Measurements from ENCODE around the gene KRT81.
A peak's percentile ranks its signal among the peaks of the same experiment; 100 is the strongest.
"Not testable (repeated sequence)": the region's sequence is repeated elsewhere in the genome, so short reads cannot be mapped to it uniquely, and the experiment has no call there.

The KRT81 gene

GRCh38 chr12:52317468-52318052 is 26.2 kb upstream of the KRT81 start:
- DNase-seq (ENCODE audit: low read depth): no peak

DNA sequence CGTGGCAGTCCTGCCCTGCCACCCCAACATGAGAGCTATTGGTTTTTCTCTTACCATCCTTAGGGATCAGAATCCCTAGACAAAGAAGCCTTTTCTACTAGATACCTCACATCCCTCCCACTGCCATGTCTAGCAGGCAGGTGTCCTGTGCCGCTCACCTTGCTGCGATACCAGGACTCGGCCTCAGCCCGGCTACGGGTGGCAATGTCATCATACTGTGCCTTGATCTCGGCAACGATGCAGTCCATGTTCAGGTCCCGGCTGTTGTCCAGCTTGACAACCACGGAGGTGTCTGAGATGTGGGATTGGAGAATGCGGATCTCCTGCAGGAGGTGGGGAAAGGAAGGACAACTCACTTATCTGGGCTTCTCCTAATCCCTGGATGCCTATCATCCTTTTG is 25.4 kb upstream of the KRT81 start:
- no peak for DNase-seq (ENCODE audit: low read depth)

DNA sequence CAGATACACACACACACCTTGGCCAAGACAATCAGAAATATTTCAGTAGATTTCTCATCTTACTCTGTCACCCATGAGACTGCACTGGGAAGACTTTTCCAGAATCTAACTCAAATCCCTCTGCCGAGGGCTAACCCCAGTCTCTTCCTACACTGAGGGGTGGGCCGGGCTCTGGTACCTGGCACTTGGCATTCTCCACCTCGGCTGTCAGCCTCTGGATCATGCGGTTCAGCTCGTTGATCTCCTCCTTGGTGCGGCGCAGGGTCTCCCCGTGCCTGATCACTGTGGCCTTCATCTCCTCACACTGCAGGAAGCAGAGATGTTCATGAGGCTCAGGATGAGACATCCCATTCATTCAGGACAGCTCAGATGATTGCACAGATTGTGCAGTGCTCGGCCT is 25.0 kb upstream of the KRT81 start:
- no peak for DNase-seq (ENCODE audit: low read depth)

DNA sequence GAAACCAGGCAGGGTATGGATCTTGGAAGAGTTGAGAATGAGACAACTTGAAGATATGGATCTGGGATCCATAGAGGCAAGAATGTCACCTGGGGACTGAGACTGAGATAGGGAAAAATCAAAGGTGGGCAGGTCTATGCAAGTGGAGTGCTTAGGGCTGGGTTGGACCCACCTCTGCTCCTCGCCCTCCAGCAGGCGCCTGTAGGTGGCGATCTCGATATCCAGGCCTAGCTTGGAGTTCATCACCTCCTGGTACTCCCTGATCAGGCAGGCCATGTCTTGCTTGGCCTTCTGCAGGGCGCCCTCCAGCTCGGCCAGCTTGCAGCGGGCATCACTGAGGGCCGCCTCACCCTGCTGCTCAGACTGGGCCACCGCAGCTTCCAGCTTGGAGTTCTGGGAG is 24.4 kb upstream of the KRT81 start:
- not testable (repeated sequence) for DNase-seq (ENCODE audit: low read depth)

GRCh38 chr12:52314511-52314910 is 23.2 kb upstream of the KRT81 start:
- no peak for DNase-seq (ENCODE audit: low read depth)

DNA sequence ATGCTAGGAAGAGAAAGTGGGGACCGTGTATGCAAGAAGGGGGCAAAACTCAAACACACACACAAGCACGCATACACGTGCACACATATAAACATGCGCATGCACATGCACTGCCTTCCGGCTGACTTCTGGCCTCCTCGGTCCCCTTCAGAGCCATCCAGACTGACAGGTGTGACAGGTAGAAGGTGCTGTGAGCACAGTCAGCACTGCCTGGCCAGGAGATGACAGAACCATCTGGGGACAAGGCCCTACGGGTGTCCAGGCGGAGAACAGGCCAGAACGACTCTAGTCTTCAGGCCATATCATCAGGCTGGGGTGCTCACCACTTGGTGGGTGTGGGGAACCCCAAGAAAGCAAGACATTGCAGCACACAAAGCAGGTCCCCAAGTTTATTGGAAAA is 22.6 kb upstream of the KRT81 start:
- DNase-seq (ENCODE audit: low read depth): no peak

GRCh38 chr12:52313461-52313860 is 22.1 kb upstream of the KRT81 start:
- DNase-seq (ENCODE audit: low read depth): no peak

DNA sequence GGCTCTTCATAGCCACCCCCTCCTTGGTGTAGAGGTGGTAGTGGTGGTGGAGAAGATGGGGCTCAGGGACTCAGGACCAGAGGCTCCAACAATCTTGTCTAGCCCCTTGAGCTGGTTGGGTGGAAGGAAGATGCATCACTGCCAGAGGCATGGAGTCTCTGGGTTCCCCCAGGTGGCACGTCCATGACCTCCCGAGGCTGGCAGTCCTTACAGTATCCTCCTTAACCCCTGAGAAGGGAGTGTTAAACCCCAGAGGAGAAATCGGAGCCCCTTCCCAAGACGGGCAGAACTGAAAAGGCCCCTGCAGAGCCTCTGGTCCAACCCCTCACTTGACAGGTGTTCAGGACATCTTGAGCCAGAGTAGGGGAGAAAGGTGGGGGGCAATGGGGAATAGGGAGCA is 20.8 kb upstream of the KRT81 start:
- no peak for DNase-seq (ENCODE audit: low read depth)

DNA sequence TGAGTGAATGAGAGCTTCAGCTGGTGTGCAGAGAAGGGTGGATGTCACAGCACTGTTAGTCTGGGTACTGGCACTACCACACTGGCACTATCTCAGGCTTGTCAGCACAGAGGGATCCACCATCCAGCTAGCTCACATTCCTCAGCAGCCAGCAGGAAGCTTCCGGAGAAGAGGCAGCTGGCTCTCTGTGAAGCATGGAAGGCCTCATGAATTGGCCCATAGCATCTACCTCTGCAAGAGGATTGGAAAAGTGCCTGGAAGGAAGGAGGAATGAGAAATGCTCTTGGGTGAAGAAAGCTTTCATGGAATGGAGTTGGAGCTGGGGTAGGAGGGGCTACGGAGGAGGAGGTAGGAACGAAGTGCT is 19.9 kb upstream of the KRT81 start:
- DNase-seq (ENCODE audit: low read depth): peak; percentile 3

DNA sequence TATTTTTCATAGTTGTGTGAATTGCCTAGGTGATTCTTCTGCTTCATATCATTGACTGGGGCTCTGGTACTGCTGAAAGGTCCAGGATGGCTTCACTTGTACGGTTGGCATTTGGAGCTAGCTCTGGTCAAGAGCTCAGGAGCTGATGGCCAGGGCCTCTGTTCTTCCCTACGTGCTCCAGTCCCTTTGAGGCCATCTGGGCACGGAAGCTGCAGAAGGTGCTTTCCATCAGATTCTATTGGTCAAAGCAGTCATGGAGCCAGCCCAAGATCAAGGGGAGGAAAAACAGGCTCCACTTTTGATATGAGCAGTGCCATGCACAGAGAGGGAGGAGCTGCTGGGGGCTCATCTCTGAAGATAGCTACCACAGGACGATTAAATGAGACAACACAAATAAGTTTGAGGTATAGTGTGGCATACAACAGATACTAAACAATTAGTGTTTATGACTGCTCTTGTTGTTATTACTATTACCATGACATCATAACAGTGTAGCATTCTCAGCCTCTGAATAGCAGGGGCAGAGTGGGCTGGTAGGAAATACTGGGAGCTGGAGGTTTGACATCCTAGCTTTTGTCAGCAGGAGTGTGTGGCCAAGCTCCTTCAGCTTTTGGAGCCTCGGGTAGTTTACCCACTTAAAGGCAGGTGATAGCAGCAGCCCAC is 19.4 kb upstream of the KRT81 start:
- peak; percentile 14 for DNase-seq (ENCODE audit: low read depth)

DNA sequence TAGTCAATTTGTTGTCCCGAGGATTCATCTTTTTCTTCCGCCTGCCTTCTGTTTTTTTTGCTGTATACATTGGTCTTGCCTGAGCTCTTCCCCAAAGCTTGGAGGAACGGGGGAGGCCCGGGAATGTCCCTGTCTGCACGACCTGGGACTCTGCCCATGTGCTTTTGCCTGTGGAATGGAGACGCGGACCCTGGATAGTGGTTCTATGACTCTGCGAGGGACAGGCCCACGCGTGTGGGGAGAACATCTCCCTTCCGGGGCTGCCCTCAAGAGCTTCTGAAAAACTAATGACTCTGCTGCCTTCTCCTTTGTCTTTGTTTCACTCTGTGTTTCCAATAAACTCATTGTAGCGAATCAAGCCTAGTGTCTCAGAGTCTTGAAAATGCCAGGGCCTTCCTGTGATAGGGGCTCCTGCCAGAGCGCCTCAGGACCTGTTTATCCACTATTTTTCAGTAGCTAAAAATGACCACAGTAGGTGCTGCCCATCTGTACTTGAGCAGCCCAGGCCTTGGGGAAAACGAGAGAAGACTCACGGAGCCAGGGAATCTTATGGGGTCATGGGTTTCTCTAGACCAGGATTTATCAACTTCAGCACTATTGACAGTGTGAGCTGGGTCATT is 17.6 kb upstream of the KRT81 start:
- DNase-seq (ENCODE audit: low read depth): no peak

DNA sequence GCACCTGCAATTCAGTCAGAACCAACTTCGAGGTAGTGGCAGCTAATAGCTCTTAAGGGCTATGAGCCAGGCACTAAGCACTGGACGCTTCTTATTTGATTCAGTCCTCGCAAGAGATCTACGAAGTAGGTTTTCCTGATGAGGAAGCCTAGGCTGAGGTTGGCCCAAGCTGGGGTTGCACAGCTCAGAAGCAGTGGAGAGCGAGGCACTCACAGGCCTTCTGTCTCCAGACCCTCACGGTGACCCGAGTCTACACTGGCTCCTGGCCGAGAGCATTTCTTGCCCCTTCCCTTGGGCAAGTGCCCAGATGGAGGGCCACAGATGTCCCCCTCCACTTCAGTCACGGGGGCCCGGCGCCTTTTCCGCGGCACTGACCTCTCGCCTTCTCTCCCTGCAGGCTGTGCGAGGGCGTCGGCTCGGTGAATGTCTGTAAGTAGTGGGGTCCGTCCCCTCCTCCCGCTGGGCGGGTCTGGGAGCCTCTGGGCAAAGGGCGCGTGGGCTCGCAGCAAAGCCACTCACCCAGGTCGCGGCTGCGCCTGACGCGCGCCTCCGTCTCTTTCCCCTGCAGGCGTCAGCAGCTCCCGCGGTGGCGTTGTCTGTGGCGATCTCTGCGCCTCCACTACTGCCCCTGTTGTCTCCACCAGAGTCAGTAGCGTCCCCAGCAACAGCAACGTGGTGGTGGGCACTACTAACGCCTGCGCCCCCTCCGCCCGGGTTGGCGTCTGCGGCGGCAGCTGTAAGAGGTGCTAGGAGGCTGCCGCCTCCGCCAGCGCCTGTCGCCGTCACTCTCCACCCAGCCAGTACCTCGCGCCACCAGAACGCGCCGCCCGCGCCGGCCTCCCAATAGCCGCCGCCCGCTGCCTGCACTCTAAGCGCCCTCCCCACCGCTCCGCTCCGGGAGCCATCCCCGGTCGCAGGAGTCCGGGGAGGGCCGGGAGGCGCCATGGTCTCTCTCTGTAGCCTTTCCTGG is 16.8 kb upstream of the KRT81 start:
- DNase-seq (ENCODE audit: low read depth): peak; percentile 4

- DNase-seq (ENCODE audit: low read depth): no peak
These were observed 15.4 kb upstream of the KRT81 start for GRCh38 chr12:52306731-52307130.

GRCh38 chr12:52305921-52306705 is 14.8 kb upstream of the KRT81 start:
- no peak for DNase-seq (ENCODE audit: low read depth)

- DNase-seq (ENCODE audit: low read depth): not testable (repeated sequence)
These were observed 13.6 kb upstream of the KRT81 start for GRCh38 chr12:52304941-52305411.

GRCh38 chr12:52302242-52302914 is 11.0 kb upstream of the KRT81 start:
- not testable (repeated sequence) for DNase-seq (ENCODE audit: low read depth)

- DNase-seq (ENCODE audit: low read depth): not testable (repeated sequence)
These were observed 10.4 kb upstream of the KRT81 start for GRCh38 chr12:52301721-52302120.

DNA sequence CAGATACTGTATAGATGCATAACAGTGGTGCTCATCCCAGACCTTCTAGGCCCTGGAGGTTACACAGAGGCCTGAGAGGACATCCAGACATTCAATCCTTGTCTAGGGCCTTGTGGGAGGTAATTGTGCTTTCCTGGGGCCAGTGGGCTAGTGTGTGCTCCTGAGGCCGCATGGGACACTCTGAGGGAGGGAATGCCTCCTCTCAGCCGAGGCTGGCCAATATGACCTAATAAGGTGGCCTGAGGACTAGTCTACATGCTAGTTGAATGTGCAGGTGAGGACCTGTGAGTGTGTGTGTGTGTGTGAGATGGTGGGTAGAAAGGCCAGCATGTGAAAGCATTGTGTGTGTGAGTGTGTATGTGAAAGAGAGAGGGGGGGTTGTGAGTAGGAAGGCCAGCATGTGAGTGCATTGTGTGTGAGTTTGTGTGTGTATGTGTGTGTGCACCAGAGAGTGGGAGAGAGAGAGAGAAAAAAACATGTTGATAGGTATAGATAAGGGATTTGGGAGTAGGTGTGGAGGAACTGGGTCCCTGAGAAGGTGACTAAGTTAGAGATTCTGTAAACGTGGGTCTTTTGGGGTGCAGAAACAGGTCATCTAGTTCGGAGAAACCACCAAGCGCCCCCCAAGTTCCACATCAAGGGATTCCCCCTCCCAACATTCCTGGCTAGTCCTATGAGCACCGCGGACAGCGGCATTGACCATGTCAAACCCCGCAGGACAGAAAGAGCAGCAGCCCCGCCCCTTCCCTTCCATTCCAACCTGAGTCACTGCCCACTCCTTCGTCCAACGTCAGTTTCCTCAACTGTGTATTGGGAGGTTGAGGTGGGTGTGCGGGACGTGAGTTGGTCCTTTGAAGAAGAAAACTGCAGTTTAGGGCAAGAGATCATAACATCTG is 9.7 kb upstream of the KRT81 start:
- no peak for DNase-seq (ENCODE audit: low read depth)

GRCh38 chr12:52298677-52299190 is 7.4 kb upstream of the KRT81 start:
- DNase-seq (ENCODE audit: low read depth): no peak

Data from GM04503 (cell line).